ENCODE results near the gene BRD7.

Gene BRD7

GRCh38 chr16:50311134-50311528 lies 57.7 kb downstream of the BRD7 start:
- Histone ChIP-seq H3K4me3 (ENCODE audit: low read depth in 1 of 2, low read length in 2 of 2) (no peak overlapping the region), H3K36me3 (ENCODE audit: control insufficient read depth in 1 of 2, insufficient read depth in 2 of 2, low read length in 2 of 2) (peaks cover 25 to 41% of the 10 kb centered on the region in 2 donors), H3K9ac (ENCODE audit: low read depth in 1 of 2, low read length in 2 of 2) (no peak overlapping the region), H3K4me1 (ENCODE audit: control insufficient read depth in 1 of 2, insufficient read depth in 2 of 2, low read length in 2 of 2) (no peaks in the 10 kb centered on the region), H3K27ac (ENCODE audit: low read depth, low read length) (no peak overlapping the region), H3K9me3 (ENCODE audit: control insufficient read depth in 1 of 2, low read length in 2 of 2) (no peaks in the 10 kb centered on the region), H3K27me3 (ENCODE audit: control insufficient read depth in 1 of 2, insufficient read depth in 2 of 2, low read length in 2 of 2) (no peaks in the 10 kb centered on the region)

- H3K36me3 ChIP-seq (ENCODE audit: control insufficient read depth in 1 of 2, insufficient read depth in 2 of 2, low read length in 2 of 2) = peaks cover 19 to 35% of the 10 kb centered on the region in 2 donors
- no peak overlapping the region for H3K27ac ChIP-seq (ENCODE audit: low read depth, low read length)
- H3K9ac ChIP-seq (ENCODE audit: low read depth in 1 of 2, low read length in 2 of 2) = no peak overlapping the region
- H3K4me3 ChIP-seq (ENCODE audit: low read depth in 1 of 2, low read length in 2 of 2) = no peak overlapping the region
- H3K27me3 ChIP-seq (ENCODE audit: control insufficient read depth in 1 of 2, insufficient read depth in 2 of 2, low read length in 2 of 2) = no peaks in the 10 kb centered on the region
- H3K4me1 ChIP-seq (ENCODE audit: control insufficient read depth in 1 of 2, insufficient read depth in 2 of 2, low read length in 2 of 2) = no peaks in the 10 kb centered on the region
- no peaks in the 10 kb centered on the region for H3K9me3 ChIP-seq (ENCODE audit: control insufficient read depth in 1 of 2, low read length in 2 of 2)
Measured at GRCh38 chr16:50310308-50311133, 58.3 kb downstream of the BRD7 start.

- H3K27ac ChIP-seq (ENCODE audit: low read depth, low read length) = no peak overlapping the region
- no peak overlapping the region for H3K4me3 ChIP-seq (ENCODE audit: low read depth in 1 of 2, low read length in 2 of 2)
- no peaks in the 10 kb centered on the region for H3K27me3 ChIP-seq (ENCODE audit: control insufficient read depth in 1 of 2, insufficient read depth in 2 of 2, low read length in 2 of 2)
- H3K9me3 ChIP-seq (ENCODE audit: control insufficient read depth in 1 of 2, low read length in 2 of 2) = no peaks in the 10 kb centered on the region
- no peaks in the 10 kb centered on the region for H3K4me1 ChIP-seq (ENCODE audit: control insufficient read depth in 1 of 2, insufficient read depth in 2 of 2, low read length in 2 of 2)
- no peak overlapping the region for H3K9ac ChIP-seq (ENCODE audit: low read depth in 1 of 2, low read length in 2 of 2)
- peaks cover 11 to 29% of the 10 kb centered on the region in 2 donors for H3K36me3 ChIP-seq (ENCODE audit: control insufficient read depth in 1 of 2, insufficient read depth in 2 of 2, low read length in 2 of 2)
Measured at GRCh38 chr16:50309527-50310307, 59.1 kb downstream of the BRD7 start.

GRCh38 chr16:50309156-50309526 lies 59.6 kb downstream of the BRD7 start:
- Histone ChIP-seq H3K27me3 (ENCODE audit: control insufficient read depth in 1 of 2, insufficient read depth in 2 of 2, low read length in 2 of 2) (no peaks in the 10 kb centered on the region), H3K9me3 (ENCODE audit: control insufficient read depth in 1 of 2, low read length in 2 of 2) (no peaks in the 10 kb centered on the region), H3K27ac (ENCODE audit: low read depth, low read length) (no peak overlapping the region), H3K36me3 (ENCODE audit: control insufficient read depth in 1 of 2, insufficient read depth in 2 of 2, low read length in 2 of 2) (peaks cover 8 to 25% of the 10 kb centered on the region in 2 donors), H3K9ac (ENCODE audit: low read depth in 1 of 2, low read length in 2 of 2) (no peak overlapping the region), H3K4me3 (ENCODE audit: low read depth in 1 of 2, low read length in 2 of 2) (no peak overlapping the region), H3K4me1 (ENCODE audit: control insufficient read depth in 1 of 2, insufficient read depth in 2 of 2, low read length in 2 of 2) (no peaks in the 10 kb centered on the region)

GRCh38 chr16:50308237-50308965 lies 60.4 kb downstream of the BRD7 start:
- no peak overlapping the region for H3K4me3 ChIP-seq (ENCODE audit: low read depth in 1 of 2, low read length in 2 of 2)
- H3K9me3 ChIP-seq (ENCODE audit: control insufficient read depth in 1 of 2, low read length in 2 of 2) = no peaks in the 10 kb centered on the region
- no peaks in the 10 kb centered on the region for H3K27me3 ChIP-seq (ENCODE audit: control insufficient read depth in 1 of 2, insufficient read depth in 2 of 2, low read length in 2 of 2)
- no peak overlapping the region for H3K27ac ChIP-seq (ENCODE audit: low read depth, low read length)
- no peak overlapping the region for H3K9ac ChIP-seq (ENCODE audit: low read depth in 1 of 2, low read length in 2 of 2)
- H3K4me1 ChIP-seq (ENCODE audit: control insufficient read depth in 1 of 2, insufficient read depth in 2 of 2, low read length in 2 of 2) = no peaks in the 10 kb centered on the region
- H3K36me3 ChIP-seq (ENCODE audit: control insufficient read depth in 1 of 2, insufficient read depth in 2 of 2, low read length in 2 of 2) = peaks cover under 1 to 18% of the 10 kb centered on the region in 2 donors

- Histone ChIP-seq H3K9me3 (ENCODE audit: control insufficient read depth in 1 of 2, low read length in 2 of 2) (no peaks in the 10 kb centered on the region), H3K9ac (ENCODE audit: low read depth in 1 of 2, low read length in 2 of 2) (no peak overlapping the region), H3K27ac (ENCODE audit: low read depth, low read length) (no peak overlapping the region), H3K27me3 (ENCODE audit: control insufficient read depth in 1 of 2, insufficient read depth in 2 of 2, low read length in 2 of 2) (no peaks in the 10 kb centered on the region), H3K4me3 (ENCODE audit: low read depth in 1 of 2, low read length in 2 of 2) (no peak overlapping the region), H3K4me1 (ENCODE audit: control insufficient read depth in 1 of 2, insufficient read depth in 2 of 2, low read length in 2 of 2) (peaks cover 7 to 14% of the 10 kb centered on the region in 2 donors), H3K36me3 (ENCODE audit: control insufficient read depth in 1 of 2, insufficient read depth in 2 of 2, low read length in 2 of 2) (peaks cover 0 to 7% of the 10 kb centered on the region in 2 donors)
Measured at GRCh38 chr16:50306287-50306686, 62.5 kb downstream of the BRD7 start.

- Histone ChIP-seq H3K27me3 (ENCODE audit: control insufficient read depth in 1 of 2, insufficient read depth in 2 of 2, low read length in 2 of 2) (no peaks in the 10 kb centered on the region), H3K9ac (ENCODE audit: low read depth in 1 of 2, low read length in 2 of 2) (no peak overlapping the region), H3K36me3 (ENCODE audit: control insufficient read depth in 1 of 2, insufficient read depth in 2 of 2, low read length in 2 of 2) (peaks cover 0 to 9% of the 10 kb centered on the region in 2 donors), H3K4me3 (ENCODE audit: low read depth in 1 of 2, low read length in 2 of 2) (no peak overlapping the region), H3K4me1 (ENCODE audit: control insufficient read depth in 1 of 2, insufficient read depth in 2 of 2, low read length in 2 of 2) (peaks cover 7 to 14% of the 10 kb centered on the region in 2 donors), H3K9me3 (ENCODE audit: control insufficient read depth in 1 of 2, low read length in 2 of 2) (no peaks in the 10 kb centered on the region), H3K27ac (ENCODE audit: low read depth, low read length) (no peak overlapping the region)
Measured at GRCh38 chr16:50305441-50306061, 63.2 kb downstream of the BRD7 start.

GRCh38 chr16:50304467-50305440 lies 64.0 kb downstream of the BRD7 start:
- no peak overlapping the region for H3K4me3 ChIP-seq (ENCODE audit: low read depth in 1 of 2, low read length in 2 of 2)
- no peaks in the 10 kb centered on the region for H3K9me3 ChIP-seq (ENCODE audit: control insufficient read depth in 1 of 2, low read length in 2 of 2)
- H3K27me3 ChIP-seq (ENCODE audit: control insufficient read depth in 1 of 2, insufficient read depth in 2 of 2, low read length in 2 of 2) = no peaks in the 10 kb centered on the region
- no peak overlapping the region for H3K9ac ChIP-seq (ENCODE audit: low read depth in 1 of 2, low read length in 2 of 2)
- H3K36me3 ChIP-seq (ENCODE audit: control insufficient read depth in 1 of 2, insufficient read depth in 2 of 2, low read length in 2 of 2) = peaks cover 0 to 9% of the 10 kb centered on the region in 2 donors
- peaks cover 7 to 14% of the 10 kb centered on the region in 2 donors for H3K4me1 ChIP-seq (ENCODE audit: control insufficient read depth in 1 of 2, insufficient read depth in 2 of 2, low read length in 2 of 2)
- H3K27ac ChIP-seq (ENCODE audit: low read depth, low read length) = no peak overlapping the region
